ENCODE results near the gene RRP36.
A peak's percentile ranks its signal among the peaks of the same experiment; 100 is the strongest.

The RRP36 gene

DNA sequence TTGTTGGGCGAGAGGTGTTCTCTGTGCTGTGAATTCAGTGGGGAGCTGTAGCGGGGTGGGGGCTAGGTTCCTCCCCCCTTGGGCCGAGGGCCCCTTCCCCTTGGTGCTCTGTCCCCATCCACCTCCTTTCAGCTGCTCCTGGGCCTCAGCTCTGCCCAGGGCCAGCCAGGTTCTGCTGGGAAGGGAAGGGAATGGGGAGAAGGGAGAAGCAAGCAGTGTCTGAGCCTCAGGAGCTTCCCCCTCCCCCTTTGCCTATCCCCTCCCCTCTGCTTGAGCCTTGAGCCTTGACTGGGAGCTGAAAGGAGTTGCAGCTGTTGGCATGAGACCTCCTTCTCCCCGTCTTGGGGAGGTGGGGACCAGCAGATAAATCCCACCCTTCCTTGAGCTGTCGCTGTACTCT lies 576 bp upstream of the RRP36 start:
- H3K4me3 ChIP-seq (ENCODE audit: control insufficient read depth, low read depth, low read length), result peak overlapping the region; percentile 100
- TF ChIP-seq CTCF (conservative IDR thresholded peaks at IDR 0.05; ENCODE audit: control insufficient read depth, insufficient read depth, low read depth, low read length), result no peak
- no peak for DNase-seq (ENCODE audit: low read depth)

GRCh38 chr6:43024436-43024835 lies 3.0 kb downstream of the RRP36 start:
- H3K4me3 ChIP-seq (ENCODE audit: control insufficient read depth, low read depth, low read length), result no peak overlapping the region
- no peak for DNase-seq (ENCODE audit: low read depth)
- no peak for TF ChIP-seq CTCF (conservative IDR thresholded peaks at IDR 0.05; ENCODE audit: control insufficient read depth, insufficient read depth, low read depth, low read length)

DNA sequence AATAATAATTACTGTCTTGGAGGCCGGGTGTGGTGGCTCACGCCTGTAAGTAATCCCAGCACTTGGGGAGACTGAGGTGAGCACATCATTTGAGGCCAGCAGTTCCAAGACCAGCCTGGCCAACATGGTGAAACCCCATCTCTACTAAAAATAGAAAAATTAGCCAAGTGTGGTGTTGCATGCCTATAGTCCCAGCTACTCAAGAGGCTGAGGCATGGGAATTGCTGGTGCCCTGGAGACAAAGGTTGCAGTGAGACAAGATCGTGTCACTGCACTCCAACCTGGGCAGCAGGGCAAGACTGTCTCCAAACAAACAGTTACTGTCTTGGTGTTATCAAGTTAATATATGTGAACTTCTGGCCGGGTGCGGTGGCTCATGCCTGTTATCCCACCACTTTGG lies 4.9 kb downstream of the RRP36 start:
- no peak for DNase-seq (ENCODE audit: low read depth)
- H3K4me3 ChIP-seq (ENCODE audit: control insufficient read depth, low read depth, low read length), result no peak overlapping the region
- TF ChIP-seq CTCF (conservative IDR thresholded peaks at IDR 0.05; ENCODE audit: control insufficient read depth, insufficient read depth, low read depth, low read length), result no peak

GRCh38 chr6:43029120-43029519 lies 7.7 kb downstream of the RRP36 start:
- DNase-seq (ENCODE audit: low read depth), result no peak
- no peak overlapping the region for H3K4me3 ChIP-seq (ENCODE audit: control insufficient read depth, low read depth, low read length)
- no peak for TF ChIP-seq CTCF (conservative IDR thresholded peaks at IDR 0.05; ENCODE audit: control insufficient read depth, insufficient read depth, low read depth, low read length)

GRCh38 chr6:43032326-43032725 lies 10.9 kb downstream of the RRP36 start:
- no peak for DNase-seq (ENCODE audit: low read depth)
- TF ChIP-seq CTCF (conservative IDR thresholded peaks at IDR 0.05; ENCODE audit: control insufficient read depth, insufficient read depth, low read depth, low read length), result no peak
- H3K4me3 ChIP-seq (ENCODE audit: control insufficient read depth, low read depth, low read length), result no peak overlapping the region

DNA sequence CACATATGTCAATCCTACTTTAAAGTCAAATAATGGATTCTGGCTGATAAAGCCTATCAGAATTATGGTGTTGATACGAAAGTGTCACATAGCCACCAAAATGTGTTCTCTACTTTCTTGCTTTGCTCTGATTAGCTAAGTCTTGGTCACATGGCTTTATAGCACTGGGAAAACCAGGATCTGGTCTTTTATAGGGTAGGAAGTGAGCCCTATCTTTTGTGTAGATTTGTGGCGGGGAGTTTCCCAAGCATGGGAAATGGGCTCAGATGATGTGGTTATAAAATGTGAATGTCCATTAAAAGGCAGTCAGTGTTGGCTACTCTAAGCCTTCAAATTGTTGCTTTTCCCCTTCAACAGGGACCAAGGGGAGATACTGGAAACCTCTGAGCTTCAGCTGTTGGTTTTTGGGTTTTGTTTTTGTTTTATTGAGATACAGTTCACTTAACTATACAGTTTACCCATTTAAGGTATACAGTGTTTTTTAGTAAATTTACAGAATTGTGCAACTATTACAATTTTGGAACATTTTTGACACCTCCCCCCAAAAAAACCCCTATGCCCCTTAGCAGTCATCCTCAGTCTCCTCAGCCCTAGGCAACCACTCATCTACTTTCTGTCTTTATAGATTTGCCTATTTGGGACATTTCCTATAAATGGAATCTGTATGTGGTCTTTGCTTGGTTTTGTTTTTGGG lies 12.2 kb downstream of the RRP36 start:
- H3K4me3 ChIP-seq (ENCODE audit: control insufficient read depth, low read depth, low read length), result no peak overlapping the region
- DNase-seq (ENCODE audit: low read depth), result no peak
- no peak for TF ChIP-seq CTCF (conservative IDR thresholded peaks at IDR 0.05; ENCODE audit: control insufficient read depth, insufficient read depth, low read depth, low read length)

DNA sequence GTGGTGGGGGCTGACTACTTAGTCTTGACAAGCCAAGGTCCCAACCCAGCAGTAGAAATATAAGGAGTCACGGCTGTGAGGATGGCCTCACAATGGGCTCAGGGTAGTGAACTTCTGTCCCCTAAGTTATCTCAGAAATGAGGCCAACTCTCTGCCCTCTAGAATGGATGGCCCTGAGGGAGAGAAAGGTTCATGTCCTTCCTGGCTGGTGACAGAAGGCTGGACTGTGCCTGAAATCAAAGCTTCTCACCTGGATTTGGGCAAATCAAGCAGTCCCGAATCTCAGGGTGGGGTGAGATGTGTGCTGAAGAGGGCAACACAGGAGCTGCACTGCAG lies 12.7 kb downstream of the RRP36 start:
- no peak for TF ChIP-seq CTCF (conservative IDR thresholded peaks at IDR 0.05; ENCODE audit: control insufficient read depth, insufficient read depth, low read depth, low read length)
- no peak for DNase-seq (ENCODE audit: low read depth)
- no peak overlapping the region for H3K4me3 ChIP-seq (ENCODE audit: control insufficient read depth, low read depth, low read length)

Data from fibroblast of mammary gland (primary cell).